SU-DHL-6 (cell line): ENCODE results near the gene RBMS1.

Experiments used
- H2AFZ ChIP-seq: fragments of 200-600 bp; sonication (generic); 2 replicates; pipeline ENCODE4 v1.6.1; 2014; ENCODE audit warnings: low read depth, mild to moderate bottlenecking, moderate library complexity, mixed read lengths, antibody characterized with exemption, low read length; ENCODE audit not compliant: severe bottlenecking
- H3F3A ChIP-seq: fragments of 200-600 bp; shearing (Covaris generic); 2 replicates; pipeline ENCODE4 v1.6.0; 2016; ENCODE audit warnings: antibody characterized with exemption, mild to moderate bottlenecking; ENCODE audit not compliant: insufficient read depth
- H3K27ac ChIP-seq: fragments of 200-600 bp; sonication (generic); 2 replicates; pipeline ENCODE4 v1.5.1; 2016; ENCODE audit warnings: low read depth, mild to moderate bottlenecking, low read length, moderate library complexity, mixed read lengths
- H3K27me3 ChIP-seq: fragments of 200-600 bp; sonication (generic), shearing (Covaris generic); 2 replicates; pipeline ENCODE4 v1.6.0; 2014; ENCODE audit warnings: mild to moderate bottlenecking, low read length
- H3K36me3 ChIP-seq: fragments of 200-600 bp; sonication (generic); 2 replicates; pipeline ENCODE4 v1.6.1; 2014; ENCODE audit warnings: mild to moderate bottlenecking, low read length, mixed read lengths
- H3K4me2 ChIP-seq: fragments of 300-600, 200-600 bp; shearing (Covaris generic), sonication (generic); 2 replicates; pipeline ENCODE4 v1.6.0; 2014; ENCODE audit warnings: low read length, low read depth, mild to moderate bottlenecking; ENCODE audit not compliant: poor library complexity, severe bottlenecking
- H3K4me3 ChIP-seq: fragments of 200-600 bp; sonication (generic); 2 replicates; pipeline ENCODE4 v1.5.1; 2014; ENCODE audit warnings: antibody characterized with exemption, low read length, mild to moderate bottlenecking, mixed read lengths; ENCODE audit not compliant: insufficient read depth, poor library complexity, severe bottlenecking
- H3K79me2 ChIP-seq: fragments of 200-600 bp; sonication (generic); 2 replicates; pipeline ENCODE4 v1.6.1; 2014; ENCODE audit warnings: mild to moderate bottlenecking, low read length, moderate library complexity; ENCODE audit not compliant: insufficient read depth
- H3K9ac ChIP-seq: fragments of 200-600 bp; sonication (generic); 2 replicates; pipeline ENCODE4 v1.7.0; 2014; ENCODE audit warnings: mild to moderate bottlenecking, low read length
- H3K9me2 ChIP-seq: fragments of 200-600 bp; sonication (generic); replicated peaks from 2 replicates; pipeline ENCODE4 v1.6.1; 2014; ENCODE audit warnings: low read length; ENCODE audit not compliant: insufficient read depth
- H3K9me3 ChIP-seq: fragments of 200-600 bp; sonication (generic); 2 replicates; pipeline ENCODE4 v1.6.1; 2014; ENCODE audit warnings: low read length, mixed read lengths; ENCODE audit not compliant: insufficient read depth
- H4K20me1 ChIP-seq: fragments of 200-600 bp; sonication (generic); 2 replicates; pipeline ENCODE4 v1.6.1; 2014; ENCODE audit warnings: low read depth, mild to moderate bottlenecking, antibody characterized with exemption, low read length, moderate library complexity, mixed read lengths
- EZH2phosphoT487 ChIP-seq: fragments of 200-600 bp; sonication (generic), shearing (Covaris generic); conservative IDR thresholded peaks from 2 replicates; pipeline ENCODE4 v1.6.1; 2018; ENCODE audit warnings: mild to moderate bottlenecking, antibody characterized with exemption, low read length, moderate library complexity, mixed read lengths
- TF ChIP-seq, protein P1 (sequence below): fragments of 200-600 bp; sonication (generic); IDR thresholded peaks from one replicate; pipeline ENCODE4 v1.5.1; 2017; ENCODE audit warnings: antibody characterized with exemption, mild to moderate bottlenecking, low read length, moderate library complexity; ENCODE audit not compliant: insufficient read depth, poor library complexity, severe bottlenecking

Gene RBMS1

DNA sequence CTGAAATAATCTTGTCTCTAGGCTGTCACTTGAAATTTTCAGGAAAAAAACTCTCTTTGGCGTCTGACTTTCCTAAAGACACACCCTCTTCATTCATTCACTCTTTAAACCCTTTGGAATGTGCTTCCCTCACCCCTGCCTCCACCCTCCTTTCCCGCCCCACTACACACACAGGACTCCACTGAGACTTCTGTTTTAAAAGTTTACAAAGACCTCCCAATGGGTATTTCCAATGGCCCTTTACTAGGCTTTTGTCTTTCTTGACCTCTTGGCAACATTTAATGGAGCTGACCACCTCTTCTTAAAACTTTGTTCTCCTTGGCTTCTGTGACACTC is 96.1 kb downstream of the RBMS1 start:
- H3F3A ChIP-seq, result no peaks in the 10 kb centered on the region
- no peak overlapping the region for H2AFZ ChIP-seq
- H3K79me2 ChIP-seq, result no peaks in the 10 kb centered on the region
- H3K27me3 ChIP-seq, result no peaks in the 10 kb centered on the region
- H3K4me3 ChIP-seq, result no peak overlapping the region
- H3K36me3 ChIP-seq, result no peaks in the 10 kb centered on the region
- no peak overlapping the region for H3K27ac ChIP-seq
- TF ChIP-seq, protein P1, sequence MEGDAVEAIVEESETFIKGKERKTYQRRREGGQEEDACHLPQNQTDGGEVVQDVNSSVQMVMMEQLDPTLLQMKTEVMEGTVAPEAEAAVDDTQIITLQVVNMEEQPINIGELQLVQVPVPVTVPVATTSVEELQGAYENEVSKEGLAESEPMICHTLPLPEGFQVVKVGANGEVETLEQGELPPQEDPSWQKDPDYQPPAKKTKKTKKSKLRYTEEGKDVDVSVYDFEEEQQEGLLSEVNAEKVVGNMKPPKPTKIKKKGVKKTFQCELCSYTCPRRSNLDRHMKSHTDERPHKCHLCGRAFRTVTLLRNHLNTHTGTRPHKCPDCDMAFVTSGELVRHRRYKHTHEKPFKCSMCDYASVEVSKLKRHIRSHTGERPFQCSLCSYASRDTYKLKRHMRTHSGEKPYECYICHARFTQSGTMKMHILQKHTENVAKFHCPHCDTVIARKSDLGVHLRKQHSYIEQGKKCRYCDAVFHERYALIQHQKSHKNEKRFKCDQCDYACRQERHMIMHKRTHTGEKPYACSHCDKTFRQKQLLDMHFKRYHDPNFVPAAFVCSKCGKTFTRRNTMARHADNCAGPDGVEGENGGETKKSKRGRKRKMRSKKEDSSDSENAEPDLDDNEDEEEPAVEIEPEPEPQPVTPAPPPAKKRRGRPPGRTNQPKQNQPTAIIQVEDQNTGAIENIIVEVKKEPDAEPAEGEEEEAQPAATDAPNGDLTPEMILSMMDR, result no peak
- no peak for TF ChIP-seq EZH2phosphoT487
- H3K4me2 ChIP-seq, result no peak overlapping the region
- no peak overlapping the region for H3K9ac ChIP-seq
- no peaks in the 10 kb centered on the region for H3K9me3 ChIP-seq
- no peaks in the 10 kb centered on the region for H3K9me2 ChIP-seq
- peaks cover 13% of the 10 kb centered on the region; the same call in 1 of the 2 replicates for H4K20me1 ChIP-seq

DNA sequence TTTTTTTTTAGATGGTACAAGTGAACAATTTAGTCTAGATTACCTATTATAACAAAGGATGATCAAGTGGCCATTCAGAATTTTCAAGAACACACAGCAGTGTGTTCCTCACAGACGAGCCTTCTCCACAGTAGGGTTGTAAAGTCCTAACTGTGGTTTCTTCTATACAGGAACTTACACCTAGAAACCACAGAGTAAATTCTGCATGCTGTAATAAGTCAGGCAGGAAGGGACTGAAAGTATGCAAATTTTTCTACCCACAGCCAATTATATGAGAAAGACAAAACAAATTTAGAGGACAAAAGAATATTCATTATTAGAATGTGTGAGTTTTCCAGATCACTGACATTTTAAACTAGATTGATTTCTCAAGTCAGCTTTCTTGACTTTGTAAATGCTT is 99.5 kb downstream of the RBMS1 start:
- H2AFZ ChIP-seq, result no peak overlapping the region
- H3K27me3 ChIP-seq, result no peaks in the 10 kb centered on the region
- no peak overlapping the region for H3K27ac ChIP-seq
- no peak overlapping the region for H3K9ac ChIP-seq
- H4K20me1 ChIP-seq, result peaks cover 13% of the 10 kb centered on the region; the same call in 1 of the 2 replicates
- peak overlapping the region; percentile 40 for H3K4me2 ChIP-seq
- no peaks in the 10 kb centered on the region for H3K9me3 ChIP-seq
- no peak overlapping the region for H3K4me3 ChIP-seq
- no peaks in the 10 kb centered on the region for H3K36me3 ChIP-seq
- H3F3A ChIP-seq, result no peaks in the 10 kb centered on the region
- no peak for TF ChIP-seq EZH2phosphoT487
- TF ChIP-seq, protein P1, result no peak
- H3K9me2 ChIP-seq, result no peaks in the 10 kb centered on the region
- H3K79me2 ChIP-seq, result no peaks in the 10 kb centered on the region

DNA sequence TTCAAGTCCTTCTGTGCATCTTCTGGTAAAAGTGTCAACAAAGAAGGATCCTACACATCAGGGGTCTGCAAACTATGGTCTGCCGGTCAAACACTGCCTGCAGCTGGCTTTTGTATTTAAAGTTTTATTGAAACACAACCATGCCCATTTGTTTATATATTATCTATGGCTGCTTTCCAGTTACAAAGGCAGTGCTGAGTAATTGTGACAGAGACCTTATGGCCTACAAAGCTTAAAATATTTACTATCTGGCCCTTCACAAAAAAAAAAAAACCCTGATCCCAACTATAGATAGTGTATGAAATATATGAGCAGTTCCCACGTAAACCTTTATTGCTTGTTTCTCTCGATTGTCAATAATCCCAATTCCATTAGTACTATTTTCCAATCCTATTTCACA is 101.4 kb downstream of the RBMS1 start:
- Histone ChIP-seq H3K36me3 (no peaks in the 10 kb centered on the region), H3F3A (no peaks in the 10 kb centered on the region), H3K9ac (no peak overlapping the region), H2AFZ (no peak overlapping the region), H3K79me2 (no peaks in the 10 kb centered on the region), H3K4me3 (no peak overlapping the region), H4K20me1 (peaks cover 12% of the 10 kb centered on the region; the same call in 1 of the 2 replicates), H3K9me3 (no peaks in the 10 kb centered on the region), H3K27ac (no peak overlapping the region), H3K27me3 (no peaks in the 10 kb centered on the region), H3K4me2 (no peak overlapping the region), H3K9me2 (no peaks in the 10 kb centered on the region)
- TF ChIP-seq, protein P1, result no peak
- TF ChIP-seq EZH2phosphoT487, result no peak
